Skin of body (tissue), 2 donors: ENCODE results near the gene EPHB6. TPM values are rescaled to one million over a fixed set of nuclear protein-coding genes. Genes with fewer than 3 reads are reported as not detected.
A peak's percentile ranks its signal among the peaks of the same experiment; 100 is the strongest.

Experiments used
- DNase-seq: peaks from one replicate; lab custom pipeline; 2025; lab: John Stamatoyannopoulos, UW
- total RNA-seq: library from RNA; depleted of rRNA; stranded (reverse); fragments of >200 nt; gene quantifications from one replicate; pipeline ENCODE4 v1.2.3, GENCODE V29; 2014

The EPHB6 gene, protein sequence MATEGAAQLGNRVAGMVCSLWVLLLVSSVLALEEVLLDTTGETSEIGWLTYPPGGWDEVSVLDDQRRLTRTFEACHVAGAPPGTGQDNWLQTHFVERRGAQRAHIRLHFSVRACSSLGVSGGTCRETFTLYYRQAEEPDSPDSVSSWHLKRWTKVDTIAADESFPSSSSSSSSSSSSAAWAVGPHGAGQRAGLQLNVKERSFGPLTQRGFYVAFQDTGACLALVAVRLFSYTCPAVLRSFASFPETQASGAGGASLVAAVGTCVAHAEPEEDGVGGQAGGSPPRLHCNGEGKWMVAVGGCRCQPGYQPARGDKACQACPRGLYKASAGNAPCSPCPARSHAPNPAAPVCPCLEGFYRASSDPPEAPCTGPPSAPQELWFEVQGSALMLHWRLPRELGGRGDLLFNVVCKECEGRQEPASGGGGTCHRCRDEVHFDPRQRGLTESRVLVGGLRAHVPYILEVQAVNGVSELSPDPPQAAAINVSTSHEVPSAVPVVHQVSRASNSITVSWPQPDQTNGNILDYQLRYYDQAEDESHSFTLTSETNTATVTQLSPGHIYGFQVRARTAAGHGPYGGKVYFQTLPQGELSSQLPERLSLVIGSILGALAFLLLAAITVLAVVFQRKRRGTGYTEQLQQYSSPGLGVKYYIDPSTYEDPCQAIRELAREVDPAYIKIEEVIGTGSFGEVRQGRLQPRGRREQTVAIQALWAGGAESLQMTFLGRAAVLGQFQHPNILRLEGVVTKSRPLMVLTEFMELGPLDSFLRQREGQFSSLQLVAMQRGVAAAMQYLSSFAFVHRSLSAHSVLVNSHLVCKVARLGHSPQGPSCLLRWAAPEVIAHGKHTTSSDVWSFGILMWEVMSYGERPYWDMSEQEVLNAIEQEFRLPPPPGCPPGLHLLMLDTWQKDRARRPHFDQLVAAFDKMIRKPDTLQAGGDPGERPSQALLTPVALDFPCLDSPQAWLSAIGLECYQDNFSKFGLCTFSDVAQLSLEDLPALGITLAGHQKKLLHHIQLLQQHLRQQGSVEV
- 34.7 TPM for total RNA-seq

DNA sequence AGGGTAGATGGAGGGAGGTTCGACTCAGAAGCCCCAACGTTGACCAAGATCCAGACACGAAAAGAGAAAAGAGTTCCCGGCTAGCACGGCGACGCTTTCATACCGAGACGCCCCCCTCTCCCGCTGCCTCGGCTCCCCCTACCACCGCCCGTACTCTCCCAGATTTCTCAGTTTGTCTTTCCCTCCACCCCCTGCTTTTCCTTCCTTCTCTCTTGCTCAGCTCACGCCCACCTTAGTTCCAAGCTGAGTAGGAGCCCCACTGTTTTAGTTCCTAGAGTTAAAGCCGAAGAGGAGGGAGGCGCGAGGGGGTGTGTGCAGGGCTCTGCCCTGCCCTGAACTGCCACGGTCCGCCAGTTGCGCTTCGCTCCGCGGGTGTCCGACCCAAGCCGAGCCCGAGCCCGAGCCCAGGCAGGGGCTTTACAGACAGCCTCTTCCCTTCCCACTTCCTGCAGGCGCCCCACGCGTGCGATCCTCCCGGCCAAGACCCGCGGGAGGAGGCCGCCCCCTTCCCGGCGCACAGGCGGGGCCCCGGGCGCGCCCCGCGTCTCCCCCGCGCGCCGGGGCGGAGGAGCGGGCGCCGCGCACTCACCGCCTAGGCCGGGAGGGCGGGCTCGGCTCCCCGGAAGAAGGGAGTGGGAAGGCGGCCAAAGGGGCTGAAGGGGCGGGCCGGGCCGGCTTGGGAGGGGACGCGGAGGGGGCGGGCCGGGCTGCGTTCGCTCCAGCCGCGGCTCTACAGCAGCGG, at the start of gene EPHB6:
TSS of gene EPHB6 (plus strand) at position 705 of the 742 bp plus-strand sequence. CDS start 8,152 bp downstream, outside the sequence.
- DNase-seq: peak; percentile 52

DNA sequence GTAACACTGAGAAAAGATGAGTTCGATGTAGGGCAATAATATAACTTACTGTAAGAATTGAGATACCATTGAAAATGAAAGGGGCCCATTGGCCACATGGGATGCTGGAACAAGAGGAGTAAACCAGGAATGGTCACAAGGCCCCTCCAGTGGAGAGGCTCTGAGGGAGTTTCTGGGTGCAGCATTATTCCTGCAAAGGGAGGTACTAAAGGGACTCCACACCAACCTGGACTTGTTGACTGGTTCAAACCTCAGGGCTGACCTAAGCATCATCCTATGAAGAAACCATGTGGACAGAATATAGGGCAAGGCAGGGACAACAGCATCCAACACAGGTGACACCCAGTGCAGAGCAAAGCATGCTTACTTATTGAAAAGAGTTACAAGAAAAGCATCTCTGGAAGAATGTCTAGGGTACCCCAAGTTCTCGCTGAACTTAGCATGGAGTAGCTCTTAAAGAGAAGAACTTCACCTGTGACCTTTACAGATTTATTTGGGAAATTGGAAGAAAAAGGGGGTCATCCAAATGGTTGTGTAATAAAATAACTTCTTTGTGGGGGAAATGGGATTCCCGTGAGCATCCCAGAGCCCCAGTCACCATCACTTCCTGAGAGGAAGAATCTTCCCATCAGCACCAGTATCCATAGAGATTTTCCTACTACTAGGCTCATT, 49.4 kb upstream of the EPHB6 start:
- DNase-seq: no peak

DNA sequence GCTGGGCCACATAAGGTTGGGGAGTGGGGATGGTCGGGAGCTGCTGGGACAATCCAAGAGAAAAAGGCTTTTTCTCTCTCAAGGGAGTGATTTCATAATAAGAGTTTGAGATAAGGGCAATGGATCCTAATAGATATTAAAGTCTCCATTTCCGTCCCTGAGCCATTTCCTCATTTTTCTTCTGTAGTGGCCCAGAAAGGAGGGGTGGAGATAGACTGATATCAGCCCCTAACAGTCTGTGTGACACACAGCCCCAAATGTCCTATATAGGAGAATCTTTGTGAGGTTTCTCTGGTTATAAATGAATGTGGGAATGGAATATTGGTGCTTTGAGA, 48.9 kb upstream of the EPHB6 start:
- no peak for DNase-seq

DNA sequence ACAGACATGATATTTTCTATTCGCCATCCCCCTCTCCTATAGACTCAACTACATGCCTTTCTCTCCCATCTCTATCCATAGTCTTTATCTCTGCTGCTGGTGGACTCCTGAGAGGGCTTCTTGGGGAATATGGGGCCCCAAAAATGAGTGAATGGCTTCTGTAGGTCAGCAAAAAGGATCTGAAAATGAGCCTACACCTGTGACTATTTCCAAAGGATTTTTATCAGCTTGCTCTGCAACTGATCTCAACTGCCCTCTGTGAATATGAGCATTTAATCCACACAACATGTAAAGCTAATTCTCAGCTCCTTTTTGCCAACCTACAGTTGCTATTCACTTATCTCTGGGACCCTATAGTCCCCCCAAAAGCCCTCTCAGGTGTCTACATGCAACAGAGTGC, 47.9 kb upstream of the EPHB6 start:
- no peak for DNase-seq

DNA sequence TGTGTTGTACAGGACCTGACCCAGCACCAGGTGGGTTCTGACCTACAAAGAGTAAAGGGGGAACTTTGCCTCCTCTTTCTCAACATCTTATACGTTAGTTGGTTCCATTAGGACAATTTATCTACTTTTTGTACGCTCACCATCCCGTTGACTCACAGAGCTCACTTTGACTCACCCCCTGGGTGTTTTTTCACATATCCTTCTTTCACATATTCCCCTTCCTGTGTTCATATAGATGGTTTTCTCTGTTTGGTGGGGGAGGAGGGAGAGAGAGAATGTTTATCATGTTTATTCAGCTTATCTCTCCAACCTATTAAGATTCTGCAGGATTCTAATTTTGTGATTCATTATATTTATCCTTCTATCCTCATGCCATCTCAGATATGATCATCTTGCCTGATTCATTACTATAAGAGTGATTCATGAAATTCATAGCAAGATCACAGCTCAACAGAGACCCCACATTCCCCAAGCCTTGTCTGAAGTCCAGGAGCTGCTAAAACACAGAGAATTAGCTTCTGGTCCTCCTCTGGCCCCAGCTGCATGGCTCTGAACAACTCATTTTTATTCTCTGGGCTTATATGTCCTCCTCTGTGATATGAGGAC, 46.9 kb upstream of the EPHB6 start:
- DNase-seq: no peak

DNA sequence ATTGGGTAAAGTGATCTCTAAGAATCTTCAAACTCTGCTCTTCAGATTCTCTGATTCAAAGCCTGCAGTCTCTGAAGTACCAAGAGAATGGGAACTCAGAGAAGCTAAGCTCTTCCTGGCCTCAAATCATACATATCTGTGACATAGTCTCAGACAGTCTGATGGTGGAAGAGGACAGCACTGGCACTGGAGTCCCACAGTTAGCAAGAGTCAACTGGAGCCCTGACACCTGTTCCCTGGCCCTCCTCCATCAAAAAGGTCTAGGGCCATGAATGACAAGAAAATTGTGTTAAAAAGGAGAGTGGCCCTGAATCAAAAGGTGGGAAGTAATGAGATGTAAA, 46.4 kb upstream of the EPHB6 start:
- no peak for DNase-seq

DNA sequence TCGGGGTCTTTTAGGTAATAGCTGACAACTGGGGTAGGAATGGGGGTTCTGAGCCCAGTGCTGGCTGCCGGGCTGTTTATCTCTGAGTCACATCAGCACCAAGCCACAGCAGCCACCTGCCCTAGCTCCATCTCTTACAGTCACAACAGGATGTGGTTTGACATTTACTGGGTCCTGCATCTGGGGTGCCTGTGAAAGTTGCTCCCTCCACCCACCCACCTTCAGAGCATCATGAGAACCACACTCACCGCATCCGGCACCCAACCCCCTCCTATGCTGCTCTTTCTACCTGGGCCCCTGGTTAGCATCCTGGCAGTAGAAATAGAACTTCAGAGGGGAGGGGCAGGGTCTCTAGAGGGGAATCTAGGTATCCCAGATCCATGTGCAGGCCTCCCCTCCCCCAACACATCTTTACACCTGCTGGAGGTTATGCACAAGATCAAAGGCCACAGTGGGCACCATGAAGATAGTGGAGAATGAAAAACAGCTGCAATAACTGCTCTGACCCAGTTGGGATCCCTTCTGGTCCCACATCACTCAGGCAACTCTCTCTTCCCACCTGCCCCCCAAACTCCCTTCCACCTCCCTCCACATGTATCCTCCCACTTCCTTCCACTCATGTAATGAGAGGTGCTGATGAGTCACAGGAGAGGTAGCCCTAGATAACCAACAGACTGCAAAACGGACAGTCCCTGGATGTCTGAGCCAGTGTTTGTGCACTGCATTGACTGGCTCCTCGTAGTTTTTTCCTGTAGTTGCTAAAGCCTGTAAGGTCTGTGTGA, 45.9 kb upstream of the EPHB6 start:
- no peak for DNase-seq

DNA sequence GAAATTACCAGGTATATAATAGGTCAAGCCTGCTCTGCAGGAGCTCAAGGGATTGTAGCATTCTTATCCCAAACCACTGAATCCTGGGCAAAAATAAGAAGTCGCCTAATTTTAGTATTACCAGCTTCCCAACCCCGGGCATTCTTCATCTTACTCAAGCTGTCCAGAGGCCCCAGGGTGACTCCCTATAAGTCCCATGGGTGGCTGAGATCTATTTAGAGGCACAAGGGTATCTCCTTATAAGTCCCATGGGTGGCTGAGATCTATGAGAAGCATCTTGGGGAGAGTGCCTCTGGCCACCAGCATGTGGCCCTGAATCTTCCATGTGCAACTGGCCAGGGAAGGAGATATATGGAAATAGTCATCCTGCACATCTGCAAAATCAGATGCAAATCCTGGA, 45.2 kb upstream of the EPHB6 start:
- DNase-seq: no peak

DNA sequence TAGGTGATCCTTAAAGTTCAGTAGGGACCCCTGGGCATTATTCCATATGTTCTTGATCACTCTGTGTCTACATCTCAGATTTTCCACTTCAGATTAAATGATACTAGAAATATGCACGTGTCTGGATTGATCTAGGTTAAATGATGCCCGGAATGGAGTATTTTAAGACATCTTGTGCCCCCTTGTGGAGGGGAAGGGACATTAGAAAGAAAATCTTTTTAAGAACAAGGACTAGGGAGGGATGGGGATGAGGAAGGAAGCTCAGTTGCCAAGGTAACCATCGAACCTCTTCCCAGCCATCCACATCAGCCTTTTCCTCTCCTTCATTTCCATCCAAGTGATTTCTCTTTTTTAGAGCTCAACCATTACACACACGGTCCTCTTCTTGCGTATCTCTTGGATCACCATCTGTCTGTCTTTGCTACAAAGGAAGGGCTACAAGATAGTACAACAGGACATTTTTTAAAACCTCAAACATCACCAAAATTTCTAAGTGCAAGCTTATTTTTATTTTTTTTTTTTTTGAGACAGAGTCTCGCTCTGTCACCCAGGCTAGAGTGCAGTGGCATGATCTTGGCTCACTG, 43.6 kb upstream of the EPHB6 start:
- no peak for DNase-seq

DNA sequence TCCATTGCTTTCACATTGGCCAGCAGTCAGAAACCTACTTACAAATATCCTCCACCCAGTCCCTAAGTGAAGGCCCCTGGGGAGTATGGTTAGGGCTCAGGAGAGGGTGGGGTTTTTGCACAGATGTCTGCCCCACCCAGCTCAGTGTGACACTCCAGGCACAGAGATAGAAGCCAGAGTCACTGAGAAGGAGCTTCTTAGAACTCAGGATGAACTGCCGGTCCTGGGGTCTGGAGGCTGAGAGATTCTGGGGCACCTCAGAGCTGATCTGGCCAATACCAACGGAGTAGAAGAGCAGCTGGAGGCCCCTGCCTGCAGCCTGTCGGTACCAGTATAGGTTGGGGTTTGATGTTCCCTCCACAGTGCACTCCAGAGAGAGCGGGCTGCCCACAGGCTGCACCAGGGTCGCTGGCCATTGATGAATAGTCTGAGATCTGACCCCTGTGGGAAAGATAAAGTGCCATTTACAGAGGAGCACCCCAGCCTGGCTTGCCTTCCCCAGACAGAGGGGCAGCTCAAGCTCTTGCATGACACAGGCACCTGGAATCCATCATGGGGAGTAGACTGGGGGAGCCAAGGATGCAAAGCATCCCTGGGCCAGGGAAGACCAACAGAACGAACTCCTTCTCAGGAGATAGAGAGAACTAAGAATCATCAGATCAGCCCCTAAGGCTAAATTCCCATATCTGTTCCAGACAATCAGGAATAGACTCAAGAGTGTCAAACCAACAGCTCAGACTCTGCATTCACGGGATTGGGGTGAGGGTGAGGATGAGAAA, 42.2 kb upstream of the EPHB6 start:
- DNase-seq: no peak

DNA sequence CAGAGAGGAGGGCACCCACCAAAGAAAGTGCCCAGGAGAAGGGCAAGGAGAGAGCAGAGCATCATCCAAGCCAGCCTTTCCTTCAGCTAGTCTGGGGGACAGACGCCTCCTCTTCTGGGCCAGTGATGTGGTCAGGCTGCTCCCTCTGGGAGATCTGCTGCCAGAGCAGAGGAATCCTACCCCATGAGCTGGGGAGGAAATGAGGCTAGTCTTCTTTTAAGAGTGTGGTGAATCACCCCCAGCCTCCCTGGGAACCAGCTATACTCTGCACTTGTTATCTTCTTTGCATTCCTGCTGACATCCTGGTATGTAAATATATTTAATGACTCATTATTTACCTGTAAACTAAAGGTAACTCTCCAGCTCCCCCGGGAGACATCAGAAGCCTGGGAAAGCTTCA, 41.6 kb upstream of the EPHB6 start:
- no peak for DNase-seq

DNA sequence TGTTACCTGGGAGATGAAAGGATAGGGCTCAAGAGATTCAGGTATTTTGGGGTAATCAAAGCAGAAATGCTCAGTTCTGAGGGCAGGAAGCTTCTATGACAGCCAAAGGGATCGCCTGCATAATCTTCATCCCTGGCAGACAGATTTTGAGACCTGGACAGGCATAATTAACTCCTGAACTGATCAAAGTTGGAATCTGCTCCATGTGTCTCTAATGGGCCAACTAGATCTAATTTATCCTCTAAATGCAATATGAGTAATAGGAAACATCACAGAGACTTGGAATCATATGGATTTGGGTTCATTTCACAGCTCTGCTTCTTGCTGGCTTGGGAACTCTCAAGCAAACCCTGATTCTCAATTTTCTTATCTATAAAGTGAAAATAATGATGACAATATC, 41.2 kb upstream of the EPHB6 start:
- no peak for DNase-seq

DNA sequence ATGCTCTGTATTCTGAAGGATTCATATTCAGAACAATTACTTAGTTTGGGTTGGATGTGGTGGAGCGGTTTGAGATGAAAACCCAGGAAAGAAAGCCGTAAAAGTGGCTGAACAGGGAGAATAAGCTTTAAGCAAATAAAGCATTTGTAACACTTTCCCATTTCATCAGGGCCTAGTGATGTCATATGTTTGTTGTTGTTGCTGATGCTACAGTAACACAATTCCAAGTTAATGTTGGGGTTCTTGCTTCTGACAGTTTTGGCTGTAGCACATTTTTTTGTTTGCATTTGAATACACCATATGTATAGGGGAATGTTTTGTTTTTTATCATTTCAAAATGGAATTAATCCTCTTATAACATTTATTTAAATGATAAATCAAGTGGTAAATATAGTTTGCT, 40.4 kb upstream of the EPHB6 start:
- no peak for DNase-seq

DNA sequence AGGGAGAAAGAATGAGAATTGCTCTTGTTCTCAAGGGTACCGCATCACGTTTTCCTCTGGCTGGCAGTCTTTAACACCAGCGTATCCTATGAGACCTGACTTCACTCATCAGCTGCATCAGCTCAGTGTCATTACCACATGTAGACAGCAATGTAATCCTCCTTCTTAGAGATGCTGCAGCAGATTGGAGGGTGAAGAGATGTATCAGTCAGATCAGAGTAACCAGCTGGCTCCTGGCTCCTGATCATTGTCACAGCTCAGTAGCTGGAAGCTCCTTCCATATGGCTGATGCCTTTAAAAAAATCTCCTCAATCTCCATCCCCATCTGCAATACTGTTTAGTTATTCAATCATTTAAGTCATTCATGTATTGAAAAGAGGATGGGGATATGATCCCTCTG, 39.7 kb upstream of the EPHB6 start:
- DNase-seq: no peak

DNA sequence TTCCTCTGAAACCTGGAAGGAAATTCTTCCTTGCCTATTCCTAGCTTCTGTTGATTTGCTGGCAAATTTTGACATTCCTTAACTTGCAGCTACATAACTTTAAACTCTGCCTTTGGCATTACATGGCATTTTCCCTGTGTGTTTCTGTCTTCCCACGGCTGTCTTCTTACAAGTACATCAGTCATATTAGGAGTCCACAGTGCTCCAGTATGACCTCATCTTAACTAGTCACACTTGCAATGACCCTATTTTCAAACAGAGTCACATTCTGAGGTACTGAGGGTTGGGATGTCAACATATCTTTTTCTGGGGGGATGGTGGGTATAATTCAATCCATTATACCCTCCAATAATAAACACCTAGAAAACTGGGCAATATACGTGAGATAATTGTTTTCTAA, 37.4 kb upstream of the EPHB6 start:
- DNase-seq: no peak

DNA sequence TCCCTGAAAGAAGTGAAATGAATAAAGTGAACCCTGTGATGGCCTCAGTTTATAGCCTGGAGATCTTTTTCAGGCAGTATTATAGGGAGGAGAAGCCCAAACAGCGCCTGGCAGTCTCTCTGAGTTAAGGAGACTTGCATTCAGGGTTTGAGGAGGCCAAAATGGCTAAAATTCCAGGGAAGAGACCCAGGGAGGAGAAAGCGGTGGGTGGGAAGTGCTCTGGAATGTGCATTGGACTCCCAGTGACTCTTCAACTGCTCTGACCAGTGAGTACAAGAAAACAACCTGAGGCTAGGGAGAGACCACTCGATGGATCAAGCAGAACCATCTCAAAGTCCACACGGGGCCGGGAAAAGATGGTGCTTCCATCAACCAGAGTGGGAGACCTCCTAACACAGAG, 35.3 kb upstream of the EPHB6 start:
- DNase-seq: no peak

DNA sequence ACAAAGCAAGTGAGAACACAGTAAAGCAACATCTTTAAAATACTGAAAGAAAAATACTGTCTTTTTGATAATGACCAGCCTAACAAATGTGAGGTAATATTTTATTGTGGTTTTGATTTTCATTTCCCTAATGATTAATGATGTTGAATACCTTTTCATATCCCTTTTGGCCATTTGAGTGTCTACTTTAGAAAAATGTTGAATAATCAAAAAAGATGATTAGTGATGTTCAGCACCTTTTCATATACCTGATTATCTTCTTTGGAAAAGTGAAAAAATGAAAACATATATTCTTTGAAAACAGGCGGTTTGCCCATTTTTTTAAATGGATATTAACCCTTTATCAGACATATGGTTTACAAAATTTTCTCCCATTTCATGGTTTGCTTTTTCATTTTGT, 32.2 kb upstream of the EPHB6 start:
- no peak for DNase-seq

DNA sequence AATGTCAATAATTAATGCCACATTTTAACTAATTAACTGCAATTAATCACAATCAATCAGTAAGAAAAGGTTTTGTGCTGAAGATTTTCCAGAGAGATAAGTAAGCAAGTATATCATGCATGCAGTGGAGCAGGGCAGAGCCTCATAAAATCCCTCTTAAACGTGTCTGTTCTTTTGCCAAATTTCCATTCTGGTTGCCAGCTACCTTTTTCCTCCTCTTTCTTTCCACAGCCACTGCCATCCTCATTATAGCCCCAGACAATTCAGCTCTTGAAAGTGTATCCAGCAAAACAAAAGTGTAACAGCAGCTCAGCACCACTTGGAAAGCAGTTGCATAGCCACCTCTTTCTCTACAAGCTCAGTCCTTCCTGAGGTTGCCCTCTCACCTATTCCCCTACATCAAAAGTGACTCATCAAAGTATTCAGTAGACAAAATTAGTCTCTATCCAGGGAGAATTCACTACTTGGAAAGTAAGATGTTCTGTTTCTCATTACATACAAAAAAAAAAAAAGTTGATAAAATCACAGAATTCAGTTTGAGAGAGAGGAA, 26.9 kb upstream of the EPHB6 start:
- no peak for DNase-seq

DNA sequence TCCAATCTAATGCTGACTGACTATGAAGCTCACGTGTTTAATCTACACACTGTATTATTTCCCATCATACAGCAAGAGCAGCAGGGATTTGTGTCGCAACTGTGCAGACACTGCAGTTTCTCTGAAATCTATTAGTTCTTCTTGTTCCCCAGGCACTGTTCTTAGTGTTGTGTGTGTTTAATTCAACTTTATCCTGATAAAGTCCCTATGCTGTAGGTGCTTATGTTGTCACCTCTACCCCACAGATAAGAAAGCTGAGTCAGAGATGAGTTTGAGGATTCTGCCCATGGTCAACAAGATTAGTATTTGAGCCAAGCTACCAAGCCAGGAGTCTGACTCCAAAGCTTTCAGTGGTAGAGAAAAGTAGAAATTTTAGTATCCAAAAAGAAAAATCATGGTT, 22.5 kb upstream of the EPHB6 start:
- DNase-seq: peak; percentile 10
